ENCODE measurements around the gene C19orf47. TPM values are rescaled to one million over a fixed set of nuclear protein-coding genes. Genes with fewer than 3 reads are reported as not detected.

The C19orf47 gene
- total RNA-seq, 1 experiment from 2014 or later: 11.6 TPM

DNA sequence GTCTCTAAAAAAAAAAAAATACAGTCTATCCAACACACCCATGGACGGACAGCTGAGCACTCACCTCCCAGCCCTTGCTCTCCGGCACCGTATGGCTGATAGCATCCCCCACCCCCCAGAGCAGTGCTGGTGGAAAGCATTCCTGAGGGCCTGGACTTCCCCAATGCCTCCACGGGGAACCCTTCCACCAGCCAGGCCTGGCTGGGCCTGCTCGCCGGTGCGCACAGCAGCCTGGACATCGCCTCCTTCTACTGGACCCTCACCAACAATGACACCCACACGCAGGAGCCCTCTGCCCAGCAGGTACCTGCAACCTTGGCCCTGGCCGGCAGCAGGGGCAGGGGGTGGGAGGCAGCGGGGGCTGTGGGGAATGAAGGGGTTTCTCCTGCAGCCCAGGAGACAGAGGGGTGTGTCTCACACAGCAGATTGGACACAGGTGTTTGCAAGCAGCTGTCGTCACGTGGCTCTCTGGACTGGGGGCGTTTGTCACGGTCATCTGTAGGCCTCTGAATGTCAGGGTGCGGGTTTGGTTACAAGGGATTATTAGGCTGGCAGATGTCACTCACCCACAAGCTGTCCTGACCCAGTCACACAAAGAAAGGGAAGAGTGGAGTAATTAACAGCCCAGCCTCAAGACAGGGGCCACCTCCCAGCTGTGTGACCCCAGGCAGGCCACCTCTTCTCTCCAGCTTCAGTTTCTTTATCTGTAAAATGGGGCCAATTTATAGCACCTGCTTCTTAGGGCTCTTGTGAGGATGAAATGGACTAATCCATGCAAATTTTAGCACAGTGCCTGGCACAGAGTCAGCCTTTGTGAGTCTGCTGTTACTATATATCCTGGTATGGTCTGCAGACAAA, 19.6 kb upstream of the C19orf47 start:
- no peaks in the 10 kb centered on the region for H3K9me3 ChIP-seq (replicated peaks)
- H3K27me3 ChIP-seq (replicated peaks): no peaks in the 10 kb centered on the region
- no peak overlapping the region for H3K4me3 ChIP-seq
- no peak for DNase-seq (ENCODE audit: low read depth in 1 of 2, low spot score in 2 of 2)
- peaks cover 13% of the 10 kb centered on the region for H3K36me3 ChIP-seq
- no peak overlapping the region for H3K27ac ChIP-seq
- H3K4me1 ChIP-seq (replicated peaks): peaks cover 4% of the 10 kb centered on the region; the same call in 1 of the 2 replicates

DNA sequence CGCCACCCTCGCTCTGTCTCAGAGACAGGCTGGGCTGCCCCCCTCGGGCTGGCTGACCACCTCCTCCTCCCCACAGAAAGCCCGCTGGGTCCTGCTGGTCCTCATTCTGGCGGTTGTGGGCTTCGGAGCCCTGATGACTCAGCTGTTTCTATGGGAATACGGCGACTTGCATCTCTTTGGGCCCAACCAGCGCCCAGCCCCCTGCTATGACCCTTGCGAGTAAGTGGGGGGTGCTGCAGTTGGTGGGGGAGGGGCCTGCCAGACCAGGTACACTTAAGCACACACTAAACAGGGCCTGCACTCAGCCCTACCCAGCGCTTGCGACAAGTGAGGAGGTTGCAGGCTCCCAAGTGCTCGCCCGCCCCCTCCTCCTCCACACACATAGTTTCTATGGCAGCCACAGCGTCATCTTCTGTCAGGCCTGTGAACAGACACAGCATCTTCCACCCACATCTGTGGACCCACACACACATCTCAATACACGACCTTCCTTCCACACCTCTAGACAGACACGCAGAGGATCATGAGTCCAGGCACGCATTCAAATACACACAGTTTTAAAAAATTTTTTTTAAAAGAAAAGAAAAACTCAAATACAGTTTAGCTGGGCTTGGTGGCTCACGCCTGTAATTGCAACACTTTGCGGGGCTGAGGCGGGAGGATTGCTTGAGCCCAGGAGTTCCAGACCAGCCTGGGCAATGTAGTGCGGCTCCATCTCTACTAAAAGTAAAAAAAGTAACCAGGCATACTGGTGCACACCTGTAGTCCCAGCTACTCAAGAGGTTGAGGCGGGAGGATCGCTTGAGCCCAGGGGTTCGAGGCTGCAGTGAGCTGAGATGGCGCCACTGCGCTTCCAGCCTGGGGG, 18.7 kb upstream of the C19orf47 start:
- peaks cover 11% of the 10 kb centered on the region for H3K36me3 ChIP-seq
- H3K27me3 ChIP-seq (replicated peaks): no peaks in the 10 kb centered on the region
- no peak overlapping the region for H3K27ac ChIP-seq
- no peak for DNase-seq (ENCODE audit: low read depth in 1 of 2, low spot score in 2 of 2)
- H3K4me1 ChIP-seq (replicated peaks): peaks cover 4% of the 10 kb centered on the region; the same call in 1 of the 2 replicates
- no peaks in the 10 kb centered on the region for H3K9me3 ChIP-seq (replicated peaks)
- H3K4me3 ChIP-seq: no peak overlapping the region

DNA sequence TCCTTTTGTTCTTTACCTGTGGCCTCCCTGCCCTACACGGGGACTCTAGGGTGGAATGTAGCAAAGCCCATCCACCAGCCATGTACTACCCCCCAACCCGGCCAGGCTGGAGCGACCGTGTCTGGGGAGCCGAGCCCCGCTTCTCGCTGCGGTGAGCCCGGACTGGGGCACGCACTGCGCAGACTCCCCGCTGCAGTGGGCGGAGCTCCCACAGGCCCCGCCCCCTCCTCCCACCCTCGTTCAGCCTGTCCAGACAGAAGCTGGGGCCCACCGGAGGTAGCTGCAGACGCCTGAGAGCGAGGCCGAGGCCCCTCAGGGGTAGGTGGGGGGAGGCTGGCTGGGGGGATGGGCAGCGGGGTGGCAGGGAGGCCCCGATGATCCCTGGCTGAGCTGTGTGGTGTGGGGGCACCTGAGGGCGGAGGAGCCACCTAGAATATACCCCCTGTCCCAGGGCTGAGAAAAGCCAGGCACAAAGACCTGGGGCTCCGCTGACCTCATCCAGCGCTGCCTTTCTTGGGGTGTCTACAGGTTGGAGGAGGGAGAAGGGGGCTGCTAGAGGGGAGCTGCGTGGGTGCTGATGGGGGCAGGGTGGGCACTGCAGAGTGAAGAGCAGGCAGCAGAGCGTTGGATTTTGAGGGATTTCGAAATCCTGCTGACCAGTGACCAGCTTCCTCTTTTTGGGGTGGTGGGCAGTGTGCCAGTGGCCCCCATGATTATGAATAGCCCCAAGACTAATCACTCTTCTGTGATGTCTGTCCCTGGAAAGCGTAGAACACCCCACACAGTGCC, 17.6 kb upstream of the C19orf47 start:
- H3K4me1 ChIP-seq (replicated peaks): peaks cover 4% of the 10 kb centered on the region; the same call in 1 of the 2 replicates
- H3K27me3 ChIP-seq (replicated peaks): no peaks in the 10 kb centered on the region
- H3K9me3 ChIP-seq (replicated peaks): no peaks in the 10 kb centered on the region
- H3K36me3 ChIP-seq: peaks cover 10% of the 10 kb centered on the region
- H3K4me3 ChIP-seq: peak overlapping the region; percentile 36
- peak; percentile 33 to 70 for DNase-seq (ENCODE audit: low read depth in 1 of 2, low spot score in 2 of 2)
- no peak overlapping the region for H3K27ac ChIP-seq

DNA sequence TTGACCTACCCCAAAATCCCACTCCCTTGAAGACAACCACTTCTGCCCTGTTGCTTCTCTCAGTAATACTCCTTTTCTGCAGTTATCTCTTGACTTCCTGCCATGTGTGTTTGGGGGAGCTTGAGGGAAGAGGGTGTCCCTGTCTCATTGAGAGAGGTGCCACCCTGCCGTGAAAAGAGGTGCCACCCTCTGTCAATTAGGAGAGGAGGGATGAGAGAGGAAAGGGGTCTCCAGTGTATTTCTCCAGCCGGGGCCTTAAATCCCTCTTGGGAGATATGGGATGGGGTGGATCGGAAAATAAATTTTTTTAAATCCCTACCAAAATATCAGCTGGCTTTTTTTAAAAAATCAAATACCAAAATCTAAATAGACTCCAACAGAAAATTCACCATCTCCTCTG, 16.8 kb upstream of the C19orf47 start:
- no peak overlapping the region for H3K4me3 ChIP-seq
- peaks cover 4% of the 10 kb centered on the region; the same call in 1 of the 2 replicates for H3K4me1 ChIP-seq (replicated peaks)
- no peak for DNase-seq (ENCODE audit: low read depth in 1 of 2, low spot score in 2 of 2)
- H3K27me3 ChIP-seq (replicated peaks): no peaks in the 10 kb centered on the region
- no peak overlapping the region for H3K27ac ChIP-seq
- H3K9me3 ChIP-seq (replicated peaks): no peaks in the 10 kb centered on the region
- H3K36me3 ChIP-seq: peaks cover 7% of the 10 kb centered on the region

DNA sequence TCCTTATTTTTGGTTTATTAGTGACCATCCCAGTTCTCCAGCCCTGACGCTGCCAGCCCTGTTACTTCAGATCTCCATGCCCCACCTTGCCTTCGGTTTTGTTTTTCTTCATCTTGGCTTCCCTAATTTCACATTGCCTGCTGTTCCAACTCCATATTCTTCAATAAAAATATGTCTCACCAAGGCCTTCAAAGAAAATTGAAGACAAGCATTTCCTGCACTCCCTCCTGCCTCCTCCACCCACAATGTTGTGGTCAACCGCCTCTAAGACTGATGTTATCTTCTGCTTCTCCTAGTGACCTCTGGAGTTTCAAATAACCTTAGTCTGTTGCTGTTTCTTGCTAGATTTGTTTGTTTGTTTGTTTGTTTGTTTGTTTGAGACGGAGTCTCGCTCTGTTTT, 14.9 kb upstream of the C19orf47 start:
- Histone ChIP-seq H3K27me3 (replicated peaks) (no peaks in the 10 kb centered on the region), H3K27ac (no peak overlapping the region), H3K4me1 (replicated peaks) (peaks cover 10% of the 10 kb centered on the region), H3K9me3 (replicated peaks) (no peaks in the 10 kb centered on the region), H3K36me3 (peaks cover 7% of the 10 kb centered on the region), H3K4me3 (no peak overlapping the region)
- DNase-seq (ENCODE audit: low read depth in 1 of 2, low spot score in 2 of 2): no peak

DNA sequence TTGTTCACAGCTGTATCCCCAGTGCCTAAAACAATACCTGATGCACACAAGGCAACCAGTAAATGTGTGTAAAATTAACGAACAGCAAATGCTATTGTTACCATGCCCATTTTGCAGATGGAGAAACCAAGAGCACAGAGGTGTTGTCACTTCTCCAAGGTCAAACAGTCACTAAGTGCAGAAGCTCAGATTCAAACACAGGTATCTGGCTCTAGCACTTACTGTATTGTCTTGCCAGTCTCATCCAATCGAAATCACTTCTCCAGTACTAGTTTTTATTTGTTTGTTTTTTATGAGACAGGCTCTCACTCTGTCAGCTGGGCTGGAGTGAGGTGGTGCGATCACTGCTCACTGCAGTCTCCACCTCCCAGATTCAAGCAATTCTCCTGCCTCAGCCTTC, 14.0 kb upstream of the C19orf47 start:
- Histone ChIP-seq H3K4me1 (replicated peaks) (peaks cover 19% of the 10 kb centered on the region), H3K27me3 (replicated peaks) (no peaks in the 10 kb centered on the region), H3K36me3 (peaks cover 7% of the 10 kb centered on the region), H3K27ac (no peak overlapping the region), H3K9me3 (replicated peaks) (no peaks in the 10 kb centered on the region), H3K4me3 (no peak overlapping the region)
- DNase-seq (ENCODE audit: low read depth in 1 of 2, low spot score in 2 of 2): no peak

DNA sequence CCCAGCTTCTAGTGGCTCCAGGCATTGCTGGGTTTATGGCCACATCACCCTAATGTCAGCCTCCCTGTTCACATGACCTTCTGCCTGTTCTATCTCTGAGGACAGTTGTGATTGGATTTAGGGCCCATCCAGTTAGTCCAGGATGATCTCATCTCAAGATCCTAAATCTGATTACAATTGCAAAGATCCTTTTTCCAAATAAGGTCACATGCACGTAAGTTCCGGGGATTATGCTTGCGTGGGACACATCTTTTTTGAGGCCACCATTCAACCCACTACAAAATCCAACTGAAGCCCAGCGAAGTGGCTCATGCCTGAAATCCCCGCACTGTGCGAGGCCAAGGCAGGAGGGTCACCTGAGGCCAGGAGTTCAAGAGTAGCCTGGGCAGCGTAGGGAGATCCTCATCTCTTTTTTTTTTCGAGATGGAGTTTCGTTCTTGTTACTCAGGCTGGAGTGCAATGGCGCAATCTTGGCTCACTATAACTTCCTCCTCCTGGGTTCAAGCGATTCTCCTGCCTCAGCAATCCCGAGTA, 12.6 kb upstream of the C19orf47 start:
- H3K36me3 ChIP-seq: no peaks in the 10 kb centered on the region; the same call in 1 of the 2 replicates
- no peaks in the 10 kb centered on the region for H3K9me3 ChIP-seq (replicated peaks)
- no peaks in the 10 kb centered on the region for H3K27me3 ChIP-seq (replicated peaks)
- no peak overlapping the region for H3K27ac ChIP-seq
- no peak for DNase-seq (ENCODE audit: low read depth in 1 of 2, low spot score in 2 of 2)
- no peak overlapping the region for H3K4me3 ChIP-seq
- peaks cover 22% of the 10 kb centered on the region for H3K4me1 ChIP-seq (replicated peaks)

DNA sequence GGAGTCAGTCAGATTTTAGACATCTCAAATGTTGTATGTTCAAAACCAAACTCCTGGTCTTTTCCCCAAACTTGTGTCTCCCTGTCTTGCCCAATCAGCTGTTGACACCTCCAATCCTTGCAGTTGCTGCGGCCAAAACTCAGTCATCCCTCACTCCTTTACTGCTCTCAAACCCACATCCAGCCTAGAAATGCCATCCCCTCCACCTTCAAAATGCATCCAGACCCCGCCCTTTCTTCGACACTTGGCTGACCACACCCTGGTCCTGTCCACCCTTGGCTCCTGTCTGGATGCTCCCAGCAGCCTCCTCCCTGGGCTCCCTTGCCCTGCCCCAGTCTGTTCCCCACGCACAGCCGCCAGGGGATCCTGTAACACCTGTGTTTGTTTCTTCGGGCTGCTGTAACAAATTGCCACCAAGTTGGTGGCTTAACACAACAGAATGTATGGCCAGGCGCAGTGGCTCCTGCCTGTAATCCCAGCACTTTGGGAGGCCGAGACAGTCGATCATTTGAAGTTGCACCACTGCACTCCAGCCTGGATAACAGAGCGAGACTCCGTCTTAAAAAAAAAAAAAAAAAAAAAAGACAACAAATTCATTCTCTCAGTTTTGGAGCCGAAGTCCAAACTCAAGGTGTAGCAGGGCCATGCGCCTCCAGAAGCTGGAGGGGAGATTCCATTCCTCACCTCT, 12.0 kb upstream of the C19orf47 start:
- no peaks in the 10 kb centered on the region; the same call in 1 of the 2 replicates for H3K36me3 ChIP-seq
- DNase-seq (ENCODE audit: low read depth in 1 of 2, low spot score in 2 of 2): no peak
- H3K27me3 ChIP-seq (replicated peaks): no peaks in the 10 kb centered on the region
- H3K4me1 ChIP-seq (replicated peaks): peaks cover 19% of the 10 kb centered on the region
- H3K9me3 ChIP-seq (replicated peaks): no peaks in the 10 kb centered on the region
- H3K27ac ChIP-seq: no peak overlapping the region
- no peak overlapping the region for H3K4me3 ChIP-seq

DNA sequence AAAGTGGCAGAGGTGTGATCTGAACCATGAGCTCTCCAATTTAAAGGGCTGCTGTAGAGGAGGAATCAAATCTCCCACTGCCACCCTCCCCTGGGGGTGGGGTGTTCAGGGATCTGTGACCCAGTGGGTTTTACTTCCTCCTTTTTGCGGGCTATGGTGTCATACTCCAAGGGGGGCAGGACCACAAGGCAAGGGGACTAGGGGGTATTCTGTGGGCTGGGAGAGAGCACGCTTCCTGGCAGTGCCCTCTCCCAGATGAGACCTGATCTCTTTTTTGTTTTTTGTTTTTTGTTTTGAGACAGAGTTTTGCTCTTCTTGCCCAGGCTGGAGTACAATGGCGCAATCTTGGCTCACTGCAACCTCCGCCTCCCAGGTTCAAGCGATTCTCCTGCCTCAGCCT, 10.6 kb upstream of the C19orf47 start:
- no peak for DNase-seq (ENCODE audit: low read depth in 1 of 2, low spot score in 2 of 2)
- no peaks in the 10 kb centered on the region; the same call in 1 of the 2 replicates for H3K36me3 ChIP-seq
- H3K27ac ChIP-seq: no peak overlapping the region
- peaks cover 18% of the 10 kb centered on the region for H3K4me1 ChIP-seq (replicated peaks)
- no peaks in the 10 kb centered on the region for H3K27me3 ChIP-seq (replicated peaks)
- no peak overlapping the region for H3K4me3 ChIP-seq
- H3K9me3 ChIP-seq (replicated peaks): no peaks in the 10 kb centered on the region

DNA sequence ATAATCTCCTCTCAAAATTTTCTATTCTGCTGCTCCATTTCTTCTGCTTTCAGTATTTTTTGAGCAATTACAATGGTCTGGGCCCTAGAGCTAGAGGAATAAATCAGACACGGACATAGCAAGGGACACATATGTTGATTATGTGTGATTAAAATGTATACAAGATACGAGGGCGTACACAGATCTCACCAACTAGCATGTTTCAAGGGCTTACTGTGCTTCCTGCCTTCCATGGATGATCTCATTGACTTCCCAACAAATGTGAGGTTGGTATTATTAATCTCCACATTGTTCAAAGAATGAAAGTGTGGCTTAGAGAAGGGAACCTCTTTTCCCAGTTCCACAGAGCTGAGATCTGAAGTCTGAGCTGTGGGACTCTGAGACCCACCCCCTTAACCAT, 9.4 kb upstream of the C19orf47 start:
- no peaks in the 10 kb centered on the region for H3K9me3 ChIP-seq (replicated peaks)
- no peaks in the 10 kb centered on the region for H3K27me3 ChIP-seq (replicated peaks)
- peak in 1 of 2 experiments; percentile 24 for DNase-seq (ENCODE audit: low read depth in 1 of 2, low spot score in 2 of 2)
- H3K4me3 ChIP-seq: no peak overlapping the region
- peaks cover 18% of the 10 kb centered on the region for H3K4me1 ChIP-seq (replicated peaks)
- H3K27ac ChIP-seq: peak overlapping the region; percentile 69
- no peaks in the 10 kb centered on the region; the same call in 1 of the 2 replicates for H3K36me3 ChIP-seq

DNA sequence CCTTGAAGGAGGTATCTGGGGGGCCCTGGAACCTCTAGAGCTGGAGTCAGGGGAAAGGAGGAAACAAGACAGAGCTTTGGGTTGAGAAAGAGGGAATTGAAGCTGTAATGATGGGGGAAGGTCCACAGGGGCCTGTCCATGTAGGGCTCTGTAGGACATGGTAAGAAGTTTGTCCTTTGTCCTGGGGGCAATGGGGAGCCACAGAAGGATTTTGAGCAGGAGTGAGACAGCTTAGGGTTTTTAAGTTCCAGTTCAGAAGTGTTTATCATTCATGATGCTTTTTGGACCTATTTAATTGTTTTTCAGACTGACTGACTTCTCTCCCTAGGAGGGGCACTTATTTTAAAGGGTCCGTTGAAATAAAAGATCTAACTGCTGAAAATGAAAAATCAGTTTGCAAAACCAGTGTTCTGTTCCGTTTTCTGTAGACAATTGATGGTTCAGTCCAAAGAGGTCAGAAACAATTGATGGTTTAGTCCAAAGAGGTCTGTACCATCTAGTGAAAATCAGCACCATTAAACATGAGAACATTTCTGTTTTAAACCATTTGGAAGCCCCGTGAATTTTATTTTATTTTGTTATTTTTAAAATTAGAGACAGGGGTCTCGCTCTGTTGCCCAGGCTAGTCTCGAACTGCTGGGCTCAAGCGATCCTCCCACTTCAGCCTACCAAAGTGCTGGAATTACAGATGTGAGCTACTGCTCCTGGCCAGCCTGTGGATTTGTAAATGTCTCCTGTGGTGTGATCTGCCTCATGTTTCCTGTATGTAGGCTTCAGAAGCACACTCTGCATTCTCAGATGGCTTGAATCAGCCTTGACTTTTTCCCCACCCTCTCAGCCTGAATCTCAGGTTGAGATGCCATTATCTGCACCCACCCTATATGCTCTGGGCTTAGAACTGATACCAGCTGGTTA, 8.7 kb upstream of the C19orf47 start:
- Histone ChIP-seq H3K4me1 (replicated peaks) (peaks cover 18% of the 10 kb centered on the region), H3K36me3 (no peaks in the 10 kb centered on the region; the same call in 1 of the 2 replicates), H3K27ac (peak overlapping the region; percentile 69), H3K9me3 (replicated peaks) (no peaks in the 10 kb centered on the region), H3K4me3 (no peak overlapping the region), H3K27me3 (replicated peaks) (no peaks in the 10 kb centered on the region)
- no peak for DNase-seq (ENCODE audit: low read depth in 1 of 2, low spot score in 2 of 2)
